CD4-positive, alpha-beta T cell treated with Interleukin-17A for 4 hours (primary cell): ENCODE measurements around the gene SLC35G6.
"Not testable (repeated sequence)": the region's sequence is repeated elsewhere in the genome, so short reads cannot be mapped to it uniquely, and the experiment has no call there.

Experiments
- DNase-seq: peaks from one replicate; pipeline ENCODE4 v3.0.0-alpha.2; 2020; ENCODE audit warnings: mixed read lengths

Gene SLC35G6

GRCh38 chr17:7479213-7480088 lies 1.8 kb upstream of the SLC35G6 start, which contains the start of gene ZBTB4:
Gene ZBTB4 (minus strand): TSS chr17:7479631. CDS start chr17:7466801, 12,830 bp downstream.
- DNase-seq = peak; percentile 83

GRCh38 chr17:7480089-7480384 lies 1.2 kb upstream of the SLC35G6 start:
- no peak for DNase-seq

DNA sequence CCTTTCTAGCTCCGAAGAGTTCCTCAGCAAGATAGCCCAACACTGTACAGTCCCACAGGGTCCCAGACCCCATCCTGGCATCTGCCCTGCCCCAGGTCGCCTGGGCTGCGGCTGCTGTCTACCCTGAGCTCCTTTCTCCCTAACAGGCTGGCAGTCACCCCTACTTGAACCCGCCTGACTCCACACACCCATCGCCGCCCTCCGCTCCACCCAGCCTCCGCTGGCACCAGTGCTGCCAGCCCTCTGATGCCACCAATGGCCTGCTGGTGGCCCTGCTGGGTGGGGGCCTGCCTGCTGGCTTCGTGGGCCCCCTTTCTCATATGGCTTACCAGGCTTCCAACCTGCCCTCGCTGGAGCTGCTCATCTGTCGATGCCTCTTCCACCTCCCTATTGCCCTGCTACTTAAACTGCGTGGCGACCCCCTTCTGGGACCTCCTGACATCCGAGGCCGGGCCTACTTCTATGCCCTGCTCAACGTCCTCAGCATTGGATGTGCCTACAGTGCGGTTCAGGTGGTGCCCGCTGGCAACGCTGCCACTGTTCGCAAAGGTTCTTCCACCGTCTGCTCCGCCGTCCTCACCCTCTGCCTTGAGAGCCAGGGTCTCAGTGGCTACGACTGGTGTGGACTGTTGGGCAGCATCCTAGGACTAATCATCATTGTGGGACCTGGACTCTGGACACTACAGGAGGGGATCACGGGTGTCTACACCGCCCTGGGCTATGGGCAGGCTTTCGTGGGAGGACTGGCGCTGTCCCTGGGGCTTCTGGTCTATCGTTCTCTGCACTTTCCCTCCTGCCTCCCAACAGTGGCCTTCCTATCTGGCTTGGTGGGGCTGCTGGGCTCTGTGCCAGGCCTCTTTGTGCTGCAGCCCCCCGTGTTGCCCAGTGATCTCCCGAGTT lies 846 bp downstream of the SLC35G6 start:
- not testable (repeated sequence) for DNase-seq

GRCh38 chr17:7482742-7483088 lies 1.5 kb downstream of the SLC35G6 start:
- not testable (repeated sequence) for DNase-seq

- peak; percentile 96 for DNase-seq
Observed at GRCh38 chr17:7483255-7484066, 2.2 kb downstream of the SLC35G6 start.

GRCh38 chr17:7484067-7484918 lies 3.0 kb downstream of the SLC35G6 start, which contains the start of gene POLR2A:
Gene POLR2A (plus strand): TSS chr17:7484366.
- peak; percentile 98 for DNase-seq

- no peak for DNase-seq
Observed at GRCh38 chr17:7484919-7485377, 3.7 kb downstream of the SLC35G6 start.

- no peak for DNase-seq
Observed at GRCh38 chr17:7486181-7486580, 4.9 kb downstream of the SLC35G6 start.

DNA sequence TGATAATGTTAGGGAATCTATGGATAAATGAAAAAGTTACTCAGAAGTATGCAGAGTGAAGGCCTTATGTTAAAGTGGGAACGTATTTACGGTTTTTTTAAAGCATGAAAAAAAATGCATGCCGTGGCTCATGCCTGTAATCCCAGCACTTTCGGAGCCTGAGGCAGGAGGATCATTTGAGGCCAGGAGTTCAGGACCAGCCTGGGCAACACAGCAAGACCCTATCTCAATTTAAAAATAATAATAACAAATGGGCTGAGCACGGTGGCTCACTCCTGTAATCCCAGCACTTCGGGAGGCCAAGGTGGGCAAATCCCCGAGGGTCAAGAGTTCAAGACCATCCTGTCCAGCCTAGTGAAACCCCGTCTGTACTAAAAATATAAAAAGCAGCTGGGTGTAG lies 8.9 kb downstream of the SLC35G6 start:
- no peak for DNase-seq

DNA sequence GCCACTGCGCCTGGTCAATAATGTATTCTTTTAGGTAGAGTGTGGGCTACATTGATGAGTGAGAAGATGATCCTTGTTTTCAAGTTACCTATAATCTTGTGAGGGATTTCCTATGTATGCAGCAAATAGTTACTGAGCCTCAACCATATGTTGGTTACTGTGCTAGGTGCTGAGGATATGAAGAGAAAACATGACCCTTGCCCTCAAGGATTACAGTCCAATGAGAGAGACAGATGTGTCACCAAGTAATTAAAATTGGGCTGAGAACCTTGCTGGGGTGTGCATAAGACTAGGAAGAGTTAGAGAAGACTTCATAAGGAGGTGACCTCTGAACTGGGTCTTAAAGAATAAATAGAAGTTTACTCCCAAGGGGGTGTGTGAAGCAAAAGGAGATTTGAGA lies 10.3 kb downstream of the SLC35G6 start:
- DNase-seq = no peak

- DNase-seq = no peak
Observed at GRCh38 chr17:7493941-7494340, 12.7 kb downstream of the SLC35G6 start.

DNA sequence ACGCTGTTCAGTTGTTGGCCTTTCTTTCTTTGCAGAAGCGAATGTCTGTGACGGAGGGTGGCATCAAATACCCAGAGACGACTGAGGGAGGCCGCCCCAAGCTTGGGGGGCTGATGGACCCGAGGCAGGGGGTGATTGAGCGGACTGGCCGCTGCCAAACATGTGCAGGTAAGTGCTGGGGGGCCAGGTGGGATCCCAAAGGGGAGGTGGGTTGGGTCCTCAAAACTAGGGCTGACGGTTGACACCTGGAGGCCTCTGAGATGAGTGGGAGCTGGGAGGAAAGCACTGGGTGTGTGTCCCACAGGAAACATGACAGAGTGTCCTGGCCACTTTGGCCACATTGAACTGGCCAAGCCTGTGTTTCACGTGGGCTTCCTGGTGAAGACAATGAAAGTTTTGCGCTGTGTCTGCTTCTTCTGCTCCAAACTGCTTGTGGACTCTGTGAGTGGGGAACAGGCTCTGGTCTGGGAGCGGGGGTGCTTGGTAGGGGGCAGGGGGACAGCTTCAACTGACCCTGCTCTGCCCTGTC lies 14.7 kb downstream of the SLC35G6 start:
- no peak for DNase-seq

DNA sequence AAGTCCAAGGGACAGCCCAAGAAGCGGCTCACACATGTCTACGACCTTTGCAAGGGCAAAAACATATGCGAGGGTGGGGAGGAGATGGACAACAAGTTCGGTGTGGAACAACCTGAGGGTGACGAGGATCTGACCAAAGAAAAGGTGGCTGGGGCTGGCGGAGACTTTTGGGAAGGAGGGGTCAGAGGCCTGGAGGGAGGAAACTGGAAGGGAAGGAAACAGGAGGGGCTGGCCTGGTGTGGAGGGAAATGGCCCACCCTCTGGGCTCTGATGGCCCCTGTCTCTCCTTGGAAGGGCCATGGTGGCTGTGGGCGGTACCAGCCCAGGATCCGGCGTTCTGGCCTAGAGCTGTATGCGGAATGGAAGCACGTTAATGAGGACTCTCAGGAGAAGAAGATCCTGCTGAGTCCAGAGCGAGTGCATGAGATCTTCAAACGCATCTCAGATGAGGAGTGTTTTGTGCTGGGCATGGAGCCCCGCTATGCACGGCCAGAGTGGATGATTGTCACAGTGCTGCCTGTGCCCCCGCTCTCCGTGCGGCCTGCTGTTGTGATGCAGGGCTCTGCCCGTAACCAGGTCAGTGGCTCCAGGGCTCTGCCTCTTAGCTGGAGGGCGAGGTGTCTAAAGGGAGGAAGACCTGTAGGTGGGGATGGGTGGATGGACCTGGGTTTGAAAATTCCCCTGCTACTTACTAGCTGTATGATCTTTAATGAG lies 15.4 kb downstream of the SLC35G6 start:
- DNase-seq = no peak

GRCh38 chr17:7497228-7497627 lies 16.0 kb downstream of the SLC35G6 start:
- DNase-seq = no peak

- DNase-seq = no peak
Observed at GRCh38 chr17:7497636-7498035, 16.4 kb downstream of the SLC35G6 start.

GRCh38 chr17:7499161-7499560 lies 17.9 kb downstream of the SLC35G6 start:
- DNase-seq = no peak

- DNase-seq = no peak
Observed at GRCh38 chr17:7501729-7502128, 20.5 kb downstream of the SLC35G6 start.

DNA sequence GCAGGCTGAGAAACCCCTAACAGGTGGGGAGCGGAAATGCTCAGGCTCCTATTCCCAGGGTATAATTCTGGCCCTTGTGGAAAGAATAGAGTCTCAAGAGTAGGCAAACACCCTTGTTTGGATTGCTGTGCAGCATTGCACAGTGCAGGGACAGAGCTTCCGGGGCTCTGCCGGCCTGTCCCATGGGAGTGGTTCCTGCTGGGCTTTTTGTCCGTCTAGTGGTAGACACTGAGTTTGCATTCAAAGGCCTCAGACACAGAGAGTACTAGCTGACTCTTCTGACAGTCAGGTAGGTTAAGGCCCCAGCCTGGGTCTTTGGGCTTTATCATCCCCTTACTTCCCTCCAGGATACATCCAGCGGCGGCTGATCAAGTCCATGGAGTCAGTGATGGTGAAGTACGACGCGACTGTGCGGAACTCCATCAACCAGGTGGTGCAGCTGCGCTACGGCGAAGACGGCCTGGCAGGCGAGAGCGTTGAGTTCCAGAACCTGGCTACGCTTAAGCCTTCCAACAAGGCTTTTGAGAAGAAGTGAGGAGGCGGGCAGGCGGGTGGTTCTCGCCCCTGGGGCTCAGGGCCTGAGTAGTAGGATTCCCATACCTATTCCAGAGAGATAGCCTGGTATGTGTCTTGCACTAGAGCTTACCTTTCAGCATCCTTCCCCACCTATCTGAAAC lies 21.1 kb downstream of the SLC35G6 start:
- DNase-seq = no peak

GRCh38 chr17:7502987-7503386 lies 21.7 kb downstream of the SLC35G6 start:
- DNase-seq = peak; percentile 35

GRCh38 chr17:7503521-7503920 lies 22.3 kb downstream of the SLC35G6 start:
- no peak for DNase-seq
